K562 (cell line): Measurements from ENCODE around the gene TBC1D10A. TPM values are rescaled to one million over a fixed set of nuclear protein-coding genes. Genes with fewer than 3 reads are reported as not detected.

Source experiments
- ATAC-seq: fragments of 200-7000 bp; cut with Tn5 transposase; 3 replicates; pipeline ENCODE4 v1.9.1; 2020; ENCODE audit warnings: moderate library complexity
- BruUV-seq: library from RNA; stranded (reverse); fragments of 400-500 nt; replicated peaks from 2 replicates; lab custom pipeline; 2021; lab: Mats Ljungman, UMichigan
- CTCF ChIA-PET: fragments of 300-600 bp; formaldehyde crosslinking; extraction: SDS; loops from one replicate; lab custom pipeline; 2021; ENCODE audit warnings: low intra/inter-chr PET ratio; lab: Yijun Ruan, JAX
- POLR2A ChIA-PET: fragments of 300-600, 350-650 bp; sonication (Branson Sonifier 250); formaldehyde crosslinking; extraction: SDS; loops from one replicate; lab custom pipeline; 2021; ENCODE audit warnings: antibody characterized with exemption, inconsistent platforms; lab: Yijun Ruan, JAX
- DNase-seq, 4 experiments: peaks; one replicate each; pipeline versions ENCODE4 v3.0.0 to v3.0.0-alpha.2; 2011 to 2018; ENCODE audit warnings: low spot score in 3 of 4, mixed read lengths in 3 of 4; ENCODE audit errors: extremely low read depth in 1 of 4
- FAIRE-seq: peaks from 2 replicates; lab custom pipeline; 2011; peaks lifted over from hg19 to GRCh38; lab: Jason Lieb, UNC
- H2AFZ ChIP-seq: 2 replicates; pipeline ENCODE4 v1.6.0; 2011; ENCODE audit warnings: low read depth, low read length, control low read depth, inconsistent platforms
- H3K27ac ChIP-seq: fragments of 200-600 bp; 3 replicates; pipeline ENCODE4 v1.8.0; 2011; ENCODE audit warnings: low read depth, mild to moderate bottlenecking, control low read depth, inconsistent platforms, low read length, moderate library complexity, mixed read lengths; ENCODE audit errors: extremely low read depth
- H3K27me3 ChIP-seq, 2 experiments: fragments of 300-600 bp in 1 of 2; 2 replicates in 1 of 2; 3 replicates in 1 of 2; pipeline versions ENCODE4 v1.6.0 to v1.8.0; 2011; ENCODE audit warnings: inconsistent platforms in 2 of 2, low read length in 2 of 2, mild to moderate bottlenecking in 1 of 2, mixed read lengths in 1 of 2, moderate library complexity in 1 of 2; ENCODE audit not compliant: control insufficient read depth in 2 of 2, insufficient read depth in 2 of 2
- H3K36me3 ChIP-seq: fragments of 300-600 bp; 3 replicates; pipeline ENCODE4 v1.8.0; 2011; ENCODE audit warnings: mild to moderate bottlenecking, low read length, inconsistent platforms; ENCODE audit not compliant: control insufficient read depth, insufficient read depth
- H3K4me1 ChIP-seq, 2 experiments: fragments of 200-600 bp in 1 of 2; replicated peaks in 1 of 2; 2 replicates in 1 of 2; 3 replicates in 1 of 2; pipeline versions ENCODE4 v1.5.1 to v1.8.0; 2011; ENCODE audit warnings: inconsistent platforms in 2 of 2, low read length in 2 of 2, mild to moderate bottlenecking in 1 of 2, mixed read lengths in 1 of 2, moderate library complexity in 1 of 2; ENCODE audit not compliant: control insufficient read depth in 2 of 2, insufficient read depth in 2 of 2
- H3K4me2 ChIP-seq: 2 replicates; pipeline ENCODE4 v1.6.1; 2011; ENCODE audit warnings: low read length, control low read depth, inconsistent platforms, mixed read lengths; ENCODE audit not compliant: insufficient read depth
- H3K4me3 ChIP-seq: fragments of 200-600 bp; sonication (generic), shearing (Covaris generic); 2 replicates; pipeline ENCODE4 v1.5.1; 2016; ENCODE audit warnings: control low read depth, inconsistent platforms
- H3K79me2 ChIP-seq: fragments of 200-600 bp; 3 replicates; pipeline ENCODE4 v1.8.0; 2011; ENCODE audit warnings: low read length, inconsistent platforms; ENCODE audit not compliant: control insufficient read depth, insufficient read depth
- H3K9ac ChIP-seq, 2 experiments: 2 replicates each; pipeline versions ENCODE4 v1.6.0 to v1.6.1; 2011; ENCODE audit warnings: low read depth in 2 of 2, low read length in 2 of 2, control low read depth in 1 of 2, inconsistent platforms in 1 of 2, mild to moderate bottlenecking in 1 of 2, mixed read lengths in 1 of 2; ENCODE audit not compliant: insufficient read depth in 1 of 2
- H3K9me1 ChIP-seq: one replicate; pipeline ENCODE4 v1.6.0; 2011; ENCODE audit warnings: inconsistent platforms, mild to moderate bottlenecking, low read length, moderate library complexity; ENCODE audit not compliant: control insufficient read depth, insufficient read depth
- H3K9me3 ChIP-seq: replicated peaks from 2 replicates; pipeline ENCODE4 v1.5.1; 2011; ENCODE audit warnings: low read depth, low read length, inconsistent platforms; ENCODE audit not compliant: control insufficient read depth, insufficient read depth
- H4K20me1 ChIP-seq: replicated peaks from 2 replicates; pipeline ENCODE4 v1.6.1; 2011; ENCODE audit warnings: low read length, inconsistent platforms, mixed read lengths; ENCODE audit not compliant: control insufficient read depth, insufficient read depth
- PKNOX1 ChIP-seq: fragments of 450-650 bp; IDR thresholded peaks from 2 replicates; pipeline ENCODE4 v1.6.1; 2016
- SIN3B ChIP-seq: fragments of 450-650 bp; IDR thresholded peaks from 2 replicates; pipeline ENCODE4 v1.6.1; 2017; ENCODE audit warnings: low read depth, mild to moderate bottlenecking, moderate library complexity
- ZNF212 ChIP-seq: fragments of 450-650 bp; formaldehyde crosslinking; IDR thresholded peaks from 2 replicates; pipeline ENCODE4 v1.4.0; 2020; ENCODE audit warnings: mild to moderate bottlenecking
- ZNF274 ChIP-seq: IDR thresholded peaks from 2 replicates; pipeline ENCODE4 v1.6.1; 2011; ENCODE audit warnings: low read depth, mild to moderate bottlenecking, low read length, moderate library complexity, borderline replicate concordance
- ZNF644 ChIP-seq: fragments of 200-800 bp; sonication (Bioruptor generic); IDR thresholded peaks from 2 replicates; pipeline ENCODE4 v1.6.1; 2016; ENCODE audit warnings: low read depth, missing genetic modification characterization, missing compliant biosample characterization
- WGBS: fragments of 100-300 bp; shearing (Covaris generic); methylation state at CpG from one replicate; pipeline ENCODE4 v1.1.6; 2016; ENCODE audit warnings: low coverage, mixed read lengths; ENCODE audit not compliant: insufficient coverage; ENCODE audit errors: missing lambda C conversion rate; 5-methylcytosine and 5-hydroxymethylcytosine counted together
- in situ Hi-C: fragments of 300-500 bp; cut with MboI; formaldehyde crosslinking; loops from 4 replicates; pipeline ENCODE4 v1.15.0; 2018; ENCODE audit warnings: inconsistent platforms, mixed read lengths
- intact Hi-C: fragments of 100-400 bp; cut with micrococcal nuclease; formaldehyde crosslinking; loops from 2 replicates; pipeline ENCODE4 v1.14.2; 2022
- polyA plus RNA-seq, 8 experiments: library from polyadenylated mRNA; depleted of rRNA in 4 of 8; stranded (reverse) in 5 of 8; unstranded in 3 of 8; fragments of >200 nt; fragmentation: Nextera tagmentation in 2 of 8; fragmentation: Illumina TruSeq in 1 of 8; extraction: Ambion mirVana in 2 of 8; extraction: Trizol in 1 of 8; gene quantifications; 2 replicates each; pipeline versions ENCODE4 v1.2.1 to v1.2.3, GENCODE V29; 2011 to 2014; ENCODE audit warnings: inconsistent platforms in 1 of 8, missing spikeins in 1 of 8
- total RNA-seq, 7 experiments: library from RNA; depleted of rRNA in 6 of 7; stranded (reverse); fragments of >200 nt in 6 of 7; fragmentation: Illumina TruSeq in 2 of 7; extraction: Trizol in 2 of 7; gene quantifications; 2 replicates each; pipeline versions ENCODE4 v1.2.1 to v1.2.3, GENCODE V29; 2011 to 2021; ENCODE audit warnings: low replicate concordance in 1 of 7

The TBC1D10A gene
- total and polyA plus RNA-seq, 9 of the 15 experiments (the other 6 are each of a cell fraction or from before 2014, with no cell fraction given) = 0.13 to 10.4 (median 4.6) TPM

GRCh38 chr22:30358541-30358940, 31.8 kb upstream of the TBC1D10A start:
- TF ChIP-seq SIN3B (no peak), ZNF274 (no peak), ZNF644 (no peak), PKNOX1 (no peak), ZNF212 (CRISPR knock-in tag) (no peak)
- TF ChIP-seq, all 486 proteins: peak for 0

More at GRCh38 chr22:30358541-30358940, 31.8 kb upstream of the TBC1D10A start:
- no peak overlapping the region for H3K4me3 ChIP-seq
- POLR2A ChIA-PET = interaction anchor here (0.6 to 1.5 kb wide), 4 partner anchors 10 to 58 kb away, joined by 3 to 4 read pairs (median 4); no protein-coding TSS in a partner anchor
- no peak overlapping the region for H3K27ac ChIP-seq
- peaks cover 12 to 14% of the 10 kb centered on the region in 2 experiments; a peak in 4 of 5 replicates for H3K4me1 ChIP-seq
- peaks cover 34% of the 10 kb centered on the region for H3K79me2 ChIP-seq
- no peaks in the 10 kb centered on the region for H3K9me1 ChIP-seq
- H3K36me3 ChIP-seq = peaks cover 11% of the 10 kb centered on the region
- in situ Hi-C loops = no loop called here
- H2AFZ ChIP-seq = no peak overlapping the region
- WGBS = 41% methylated on average over 5 of the region's 6 CpGs
- DNase-seq (no peak), ATAC-seq (no peak), FAIRE-seq (no peak)
- H3K27me3 ChIP-seq = no peaks in the 10 kb centered on the region
- H3K4me2 ChIP-seq = no peak overlapping the region
- intact Hi-C loops = no loop called here
- BruUV-seq = no TSS peak
- no peak overlapping the region for H3K9ac ChIP-seq
- no peaks in the 10 kb centered on the region for H4K20me1 ChIP-seq
- H3K9me3 ChIP-seq = no peaks in the 10 kb centered on the region
- CTCF ChIA-PET = no interaction called here
